HAP-1 (cell line): ENCODE results near the gene DLGAP4.
"Not testable (repeated sequence)": the region's sequence is repeated elsewhere in the genome, so short reads cannot be mapped to it uniquely, and the experiment has no call there.

ENCODE experiments used
- DNase-seq, 2 experiments: peaks; one replicate each; pipeline ENCODE4 v3.0.0-alpha.2; 2016 to 2020; ENCODE audit warnings: low spot score in 2 of 2
- H3K27me3 ChIP-seq: fragments of 250-450 bp; sonication (Bioruptor Pico); 2 replicates; pipeline ENCODE4 v1.5.1; 2020; ENCODE audit warnings: low read depth, mild to moderate bottlenecking, moderate library complexity
- H3K36me3 ChIP-seq: fragments of 250-450 bp; sonication (Bioruptor Pico); replicated peaks from 2 replicates; pipeline ENCODE4 v1.5.1; 2020; ENCODE audit warnings: mild to moderate bottlenecking
- H3K4me1 ChIP-seq: fragments of 250-450 bp; sonication (Bioruptor Pico); 2 replicates; pipeline ENCODE4 v1.5.1; 2020; ENCODE audit warnings: mild to moderate bottlenecking
- H3K4me3 ChIP-seq: fragments of 250-450 bp; sonication (Bioruptor Pico); 2 replicates; pipeline ENCODE4 v1.5.1; 2020; ENCODE audit warnings: mild to moderate bottlenecking, moderate library complexity
- H3K9me3 ChIP-seq: fragments of 250-450 bp; sonication (Bioruptor Pico); 2 replicates; pipeline ENCODE4 v1.5.1; 2020; ENCODE audit warnings: mild to moderate bottlenecking, moderate library complexity
- in situ Hi-C: fragments of 300-500 bp; cut with MboI; formaldehyde crosslinking; loops from 3 replicates; pipeline ENCODE4 v1.14.3; 2020; ENCODE audit warnings: low sequenced_read_pairs, inconsistent platforms, mixed read lengths

DLGAP4 gene

DNA sequence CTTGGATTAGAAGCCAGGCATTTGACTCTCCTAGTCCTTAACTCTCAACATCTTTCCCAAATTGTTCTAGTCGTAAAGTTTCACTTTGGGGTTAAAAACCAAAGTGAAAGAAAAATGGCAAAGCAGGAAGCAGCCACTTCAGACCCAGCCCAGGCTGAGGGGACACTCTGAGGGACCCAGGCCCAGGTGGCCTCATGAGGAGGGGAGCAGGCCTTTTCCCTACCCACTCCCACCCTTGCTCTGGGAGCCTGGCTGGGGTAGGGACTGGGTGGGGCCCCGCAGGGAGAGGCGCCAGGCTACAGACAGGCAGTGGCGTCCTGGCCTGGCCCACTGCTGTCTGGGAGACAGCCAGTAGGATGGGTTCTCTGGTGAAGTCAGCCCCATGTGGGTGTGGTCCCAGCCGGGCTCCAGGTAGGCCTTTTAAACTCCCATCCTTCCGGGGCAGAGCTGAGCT lies 166.5 kb downstream of the DLGAP4 start:
- DNase-seq: no peak
- Histone ChIP-seq H3K4me1 (peaks cover under 1% of the 10 kb centered on the region; the same call in 1 of the 2 replicates), H3K4me3 (no peak overlapping the region), H3K27me3 (no peaks in the 10 kb centered on the region), H3K36me3 (no peaks in the 10 kb centered on the region), H3K9me3 (no peaks in the 10 kb centered on the region)
- in situ Hi-C loops: no loop called here

DNA sequence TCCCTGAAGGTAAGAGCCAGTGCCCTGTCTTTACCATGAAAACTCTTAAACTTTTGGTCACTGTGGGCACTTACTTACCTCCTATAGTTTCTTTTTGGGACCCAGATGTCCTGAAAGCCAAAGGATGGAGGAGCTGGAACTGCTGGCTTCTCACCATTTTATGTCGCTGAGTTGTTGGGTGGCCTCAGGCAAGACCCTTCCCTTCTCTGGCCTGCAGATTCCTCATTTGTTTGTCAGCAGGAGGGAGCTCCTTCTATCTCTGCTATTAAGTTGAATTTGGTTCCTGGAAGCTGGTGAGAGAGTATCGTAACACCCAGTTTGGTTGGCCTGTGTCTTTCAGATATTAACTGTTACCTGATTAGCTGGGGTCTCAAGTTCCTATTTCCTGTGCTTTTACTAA lies 167.0 kb downstream of the DLGAP4 start:
- in situ Hi-C loops: no loop called here
- no peaks in the 10 kb centered on the region for H3K27me3 ChIP-seq
- no peak for DNase-seq
- no peaks in the 10 kb centered on the region for H3K9me3 ChIP-seq
- no peak overlapping the region for H3K4me3 ChIP-seq
- no peaks in the 10 kb centered on the region for H3K4me1 ChIP-seq
- H3K36me3 ChIP-seq: no peaks in the 10 kb centered on the region

DNA sequence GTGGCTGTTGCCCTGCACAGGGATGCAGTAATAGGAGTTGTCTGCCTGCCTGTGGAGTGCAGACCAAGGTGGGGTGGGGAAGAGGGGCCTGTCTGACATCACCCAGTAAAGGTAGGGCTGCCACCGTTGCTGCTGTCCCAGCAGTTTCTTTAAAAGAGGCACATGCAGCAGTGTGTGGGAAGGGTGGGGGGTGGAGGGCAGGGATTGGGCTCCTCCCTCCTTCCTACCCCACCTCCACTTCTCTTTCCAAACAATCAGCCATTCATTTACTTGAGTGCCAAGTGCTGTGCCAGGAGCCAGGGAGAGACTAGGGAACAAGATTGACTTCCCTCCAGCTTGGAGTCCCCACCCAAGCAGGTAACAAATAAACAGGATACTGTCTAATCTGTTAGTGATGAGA lies 168.4 kb downstream of the DLGAP4 start:
- no peak for DNase-seq
- Histone ChIP-seq H3K27me3 (no peaks in the 10 kb centered on the region), H3K4me3 (no peak overlapping the region), H3K9me3 (no peaks in the 10 kb centered on the region), H3K4me1 (no peaks in the 10 kb centered on the region), H3K36me3 (no peaks in the 10 kb centered on the region)
- in situ Hi-C loops: no loop called here

DNA sequence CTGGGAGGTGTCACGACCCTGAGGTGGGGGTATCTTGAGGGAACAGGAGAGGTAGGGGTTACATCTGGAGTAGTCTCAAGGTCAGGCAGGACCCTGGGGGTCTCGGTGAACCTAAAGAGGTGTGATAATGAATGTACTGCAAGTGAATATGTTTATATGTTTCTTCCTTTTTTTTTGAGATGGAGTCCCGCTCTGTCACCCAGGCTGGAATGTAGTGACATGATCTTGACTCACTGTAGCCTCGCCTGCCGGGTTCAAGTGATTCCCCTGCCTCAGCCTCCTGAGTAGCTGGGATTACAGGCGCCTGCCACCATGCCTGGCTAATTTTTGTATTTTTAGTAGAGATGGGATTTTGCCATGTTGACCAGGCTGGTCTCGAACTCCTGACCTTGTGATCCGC lies 168.9 kb downstream of the DLGAP4 start:
- H3K36me3 ChIP-seq, H3K9me3 ChIP-seq, H3K4me3 ChIP-seq, in situ Hi-C loops, H3K27me3 ChIP-seq, H3K4me1 ChIP-seq, DNase-seq: not testable (repeated sequence)

DNA sequence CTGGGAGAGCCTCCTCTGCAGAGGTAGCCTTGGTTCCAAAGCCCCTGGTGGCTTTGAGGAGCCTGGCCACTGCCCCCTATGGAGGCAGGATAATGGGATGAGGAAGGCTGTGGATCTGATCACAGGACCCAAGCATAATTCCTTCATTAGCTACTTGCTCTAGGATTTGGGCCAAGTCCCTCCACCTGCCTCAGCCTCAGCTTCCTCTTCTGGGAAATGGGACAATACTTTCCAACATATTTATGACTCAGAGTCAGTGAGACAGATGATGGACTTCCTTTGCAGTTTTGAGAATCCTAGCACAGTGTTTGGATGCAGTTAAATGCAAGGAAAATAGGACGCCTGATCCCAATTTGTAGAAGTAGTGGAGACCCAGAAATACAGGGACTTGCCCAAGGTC lies 171.3 kb downstream of the DLGAP4 start:
- H3K36me3 ChIP-seq: no peaks in the 10 kb centered on the region
- in situ Hi-C loops: no loop called here
- no peaks in the 10 kb centered on the region for H3K27me3 ChIP-seq
- H3K9me3 ChIP-seq: no peaks in the 10 kb centered on the region
- no peaks in the 10 kb centered on the region for H3K4me1 ChIP-seq
- no peak overlapping the region for H3K4me3 ChIP-seq
- DNase-seq: no peak

DNA sequence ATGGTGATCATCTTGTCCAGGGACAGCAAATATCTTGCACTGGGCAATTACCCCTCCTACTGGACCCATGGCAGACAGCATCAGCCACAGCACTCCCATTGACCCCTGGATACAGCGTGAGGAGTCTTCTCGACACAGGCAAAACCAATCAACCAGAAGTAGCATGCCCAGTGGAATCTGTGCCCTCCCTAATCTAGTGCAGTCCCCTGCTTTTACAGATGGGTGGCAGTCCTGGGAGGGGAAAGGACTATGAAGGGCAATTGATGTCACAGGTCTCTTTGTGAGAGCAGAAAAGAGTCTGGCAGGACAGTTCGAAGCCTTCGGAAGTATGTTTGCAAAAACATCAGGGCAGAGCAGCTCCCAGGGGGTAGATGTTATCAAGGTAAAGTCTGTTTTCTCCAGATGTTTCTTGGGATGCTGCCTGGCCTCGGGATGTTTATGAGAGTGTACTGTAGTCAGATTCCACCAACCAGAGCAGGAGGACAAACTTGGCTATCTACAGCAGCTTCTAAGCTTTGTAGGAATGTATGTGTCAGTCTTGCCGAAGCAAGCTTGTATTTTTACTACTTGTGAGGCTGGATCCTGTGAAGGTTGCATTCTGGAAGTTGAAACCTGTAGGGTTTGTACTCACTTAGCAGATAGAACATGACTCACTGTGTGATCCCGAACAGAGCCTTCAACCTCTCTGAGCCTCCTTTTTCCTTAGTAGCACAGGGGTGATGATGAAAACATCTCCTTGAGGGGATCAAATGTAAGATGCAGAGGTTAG lies 172.2 kb downstream of the DLGAP4 start:
- in situ Hi-C loops: no loop called here

DNA sequence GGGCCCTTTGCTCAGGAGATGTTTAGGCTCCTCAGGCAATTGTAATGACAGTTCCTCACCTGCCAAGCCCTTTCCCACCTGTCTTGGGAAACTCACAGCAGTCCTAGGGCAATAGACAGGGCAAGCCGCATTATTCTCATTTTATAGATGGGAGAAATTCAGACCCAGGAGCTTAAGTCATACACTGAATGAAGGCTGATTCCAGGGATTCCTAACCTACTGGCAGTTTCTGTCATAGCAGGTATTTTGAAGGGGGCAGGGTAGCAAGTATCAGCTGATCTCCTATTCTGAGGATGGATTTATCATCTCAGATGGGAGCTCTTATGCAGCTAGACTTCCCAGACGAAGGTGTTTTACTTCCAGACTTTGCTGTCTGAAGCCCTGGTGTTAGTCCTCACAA lies 173.8 kb downstream of the DLGAP4 start:
- H3K27me3 ChIP-seq: no peaks in the 10 kb centered on the region
- no peaks in the 10 kb centered on the region for H3K36me3 ChIP-seq
- no peak overlapping the region for H3K4me3 ChIP-seq
- in situ Hi-C loops: no loop called here
- H3K9me3 ChIP-seq: no peaks in the 10 kb centered on the region
- no peaks in the 10 kb centered on the region for H3K4me1 ChIP-seq
- DNase-seq: no peak

More for the DNA sequence above, 172.2 kb downstream of the DLGAP4 start:
- Histone ChIP-seq H3K27me3 (no peaks in the 10 kb centered on the region), H3K4me3 (no peak overlapping the region), H3K4me1 (no peaks in the 10 kb centered on the region), H3K9me3 (no peaks in the 10 kb centered on the region), H3K36me3 (no peaks in the 10 kb centered on the region)
- DNase-seq: no peak

DNA sequence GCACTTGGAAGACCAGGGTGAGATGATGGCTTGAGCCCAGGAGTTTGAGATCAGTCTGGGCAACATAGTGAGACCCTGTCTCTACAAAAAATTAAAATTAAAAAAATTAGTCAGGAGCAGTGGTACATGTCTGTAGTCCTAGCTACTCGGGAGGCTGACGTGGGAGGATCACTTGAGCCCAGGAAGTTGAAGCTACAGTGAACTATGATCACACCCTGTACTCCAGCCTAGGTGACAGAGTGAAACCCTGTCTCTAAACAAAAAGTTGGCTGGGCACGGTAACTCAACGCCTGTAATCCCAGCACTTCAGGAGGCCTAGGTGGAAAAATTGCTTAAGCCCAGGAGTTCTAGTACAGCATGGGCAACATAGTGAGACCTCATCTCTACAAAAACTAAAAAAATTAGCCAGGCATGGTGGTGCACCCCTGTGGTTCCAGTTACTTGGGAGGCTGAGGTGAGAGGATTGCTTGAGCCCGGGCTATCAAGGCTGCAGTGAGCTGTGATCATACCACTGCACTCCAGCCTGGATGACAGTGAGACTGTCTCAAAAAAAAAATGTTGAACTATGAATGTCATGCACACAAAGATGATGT lies 174.4 kb downstream of the DLGAP4 start:
- Histone ChIP-seq H3K27me3 (no peaks in the 10 kb centered on the region), H3K4me3 (no peak overlapping the region), H3K4me1 (no peaks in the 10 kb centered on the region), H3K9me3 (no peaks in the 10 kb centered on the region), H3K36me3 (no peaks in the 10 kb centered on the region)
- in situ Hi-C loops: no loop called here
- no peak for DNase-seq

DNA sequence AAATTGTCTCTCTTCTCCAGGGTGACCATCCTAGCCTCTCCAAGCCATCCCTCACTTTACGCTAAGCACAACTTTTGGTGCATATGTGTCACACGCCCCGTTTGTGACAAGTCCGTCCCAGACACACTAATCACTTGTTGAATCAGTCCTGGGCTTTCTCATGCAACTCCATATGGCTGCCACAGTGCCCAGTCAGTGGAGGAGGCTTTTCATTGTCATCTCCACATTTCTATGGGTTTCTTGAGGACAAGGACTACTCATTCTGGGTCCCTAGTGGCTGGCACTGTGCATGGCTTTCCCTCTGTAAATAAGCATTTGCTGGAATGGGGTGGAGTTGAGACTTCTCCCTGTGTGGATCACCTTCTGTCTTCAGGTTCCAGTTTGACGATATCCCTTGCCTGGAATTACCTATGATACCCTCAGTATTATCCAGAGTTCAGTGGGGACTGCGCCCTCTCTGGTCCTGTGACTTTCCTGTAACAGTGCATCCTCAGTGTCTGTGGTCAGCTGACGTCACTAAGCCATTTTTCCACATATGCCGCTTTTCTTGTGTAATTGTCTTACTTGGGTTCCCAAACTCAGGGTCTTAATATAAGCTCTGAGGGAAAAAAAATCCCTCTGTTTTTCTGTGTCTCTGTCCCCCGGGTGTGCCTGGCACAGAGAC lies 175.4 kb downstream of the DLGAP4 start:
- no peaks in the 10 kb centered on the region for H3K36me3 ChIP-seq
- no peaks in the 10 kb centered on the region for H3K4me1 ChIP-seq
- in situ Hi-C loops: no loop called here
- H3K9me3 ChIP-seq: no peaks in the 10 kb centered on the region
- no peak overlapping the region for H3K4me3 ChIP-seq
- no peaks in the 10 kb centered on the region for H3K27me3 ChIP-seq
- DNase-seq: no peak

DNA sequence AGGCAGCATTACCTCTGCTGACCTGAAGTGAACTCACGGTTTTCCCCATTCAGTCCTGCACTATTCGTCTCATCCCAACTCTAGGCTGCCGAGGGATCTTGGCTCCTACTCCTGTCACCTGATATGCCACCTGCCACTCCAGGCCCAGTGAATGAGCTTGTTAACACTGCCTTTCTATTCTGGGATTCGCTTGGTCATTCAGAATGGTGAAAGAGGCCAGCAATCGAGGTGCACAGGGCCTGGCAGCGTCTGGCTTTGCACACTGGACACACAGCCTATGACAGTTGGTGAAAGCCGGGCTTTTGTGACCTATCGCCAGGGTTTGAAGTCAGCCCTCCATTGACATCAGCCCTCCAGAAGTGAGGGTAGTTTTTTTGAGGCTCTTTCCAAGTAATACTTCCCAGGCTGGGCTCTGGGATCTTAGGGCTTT lies 175.9 kb downstream of the DLGAP4 start:
- no peak overlapping the region for H3K4me3 ChIP-seq
- H3K27me3 ChIP-seq: no peaks in the 10 kb centered on the region
- no peaks in the 10 kb centered on the region for H3K4me1 ChIP-seq
- in situ Hi-C loops: no loop called here
- DNase-seq: no peak
- H3K9me3 ChIP-seq: no peaks in the 10 kb centered on the region
- no peaks in the 10 kb centered on the region for H3K36me3 ChIP-seq

DNA sequence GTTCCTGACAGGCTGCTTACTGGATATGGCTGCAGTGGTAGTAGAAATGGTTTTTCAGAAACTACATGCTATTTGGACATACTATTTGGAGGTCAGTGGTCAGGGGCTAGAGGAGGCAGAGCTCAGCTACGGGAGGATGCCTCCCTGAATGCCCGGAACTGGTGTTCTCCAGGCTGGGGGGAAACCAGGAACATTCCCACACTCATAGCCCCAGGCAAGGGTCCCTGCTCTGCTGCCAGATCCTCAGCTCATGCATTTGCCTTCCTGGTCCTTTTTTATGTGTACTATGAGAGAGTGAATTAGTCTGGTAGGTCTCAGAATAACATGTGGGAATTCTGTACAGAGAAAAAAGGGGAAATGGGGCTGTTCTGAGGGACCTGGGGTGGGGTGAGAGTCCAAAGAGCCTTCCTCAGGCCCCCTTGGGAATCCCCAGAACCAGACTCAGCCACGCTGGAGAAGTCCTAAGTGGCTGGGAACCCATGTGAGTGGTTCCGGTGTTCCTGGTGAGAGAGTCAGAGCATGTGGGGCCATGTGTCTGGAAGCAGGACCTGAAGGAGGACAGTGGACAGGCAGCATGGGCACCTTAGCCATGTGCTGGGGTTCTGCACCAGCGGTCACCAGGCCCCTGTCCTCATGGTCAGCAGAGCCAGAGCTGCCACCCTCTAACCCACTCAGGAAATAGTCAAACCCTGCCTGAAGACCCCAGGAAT lies 177.2 kb downstream of the DLGAP4 start:
- H3K4me1 ChIP-seq: no peaks in the 10 kb centered on the region
- H3K27me3 ChIP-seq: no peaks in the 10 kb centered on the region
- H3K4me3 ChIP-seq: no peak overlapping the region
- in situ Hi-C loops: no loop called here
- DNase-seq: no peak
- H3K36me3 ChIP-seq: no peaks in the 10 kb centered on the region
- H3K9me3 ChIP-seq: no peaks in the 10 kb centered on the region

DNA sequence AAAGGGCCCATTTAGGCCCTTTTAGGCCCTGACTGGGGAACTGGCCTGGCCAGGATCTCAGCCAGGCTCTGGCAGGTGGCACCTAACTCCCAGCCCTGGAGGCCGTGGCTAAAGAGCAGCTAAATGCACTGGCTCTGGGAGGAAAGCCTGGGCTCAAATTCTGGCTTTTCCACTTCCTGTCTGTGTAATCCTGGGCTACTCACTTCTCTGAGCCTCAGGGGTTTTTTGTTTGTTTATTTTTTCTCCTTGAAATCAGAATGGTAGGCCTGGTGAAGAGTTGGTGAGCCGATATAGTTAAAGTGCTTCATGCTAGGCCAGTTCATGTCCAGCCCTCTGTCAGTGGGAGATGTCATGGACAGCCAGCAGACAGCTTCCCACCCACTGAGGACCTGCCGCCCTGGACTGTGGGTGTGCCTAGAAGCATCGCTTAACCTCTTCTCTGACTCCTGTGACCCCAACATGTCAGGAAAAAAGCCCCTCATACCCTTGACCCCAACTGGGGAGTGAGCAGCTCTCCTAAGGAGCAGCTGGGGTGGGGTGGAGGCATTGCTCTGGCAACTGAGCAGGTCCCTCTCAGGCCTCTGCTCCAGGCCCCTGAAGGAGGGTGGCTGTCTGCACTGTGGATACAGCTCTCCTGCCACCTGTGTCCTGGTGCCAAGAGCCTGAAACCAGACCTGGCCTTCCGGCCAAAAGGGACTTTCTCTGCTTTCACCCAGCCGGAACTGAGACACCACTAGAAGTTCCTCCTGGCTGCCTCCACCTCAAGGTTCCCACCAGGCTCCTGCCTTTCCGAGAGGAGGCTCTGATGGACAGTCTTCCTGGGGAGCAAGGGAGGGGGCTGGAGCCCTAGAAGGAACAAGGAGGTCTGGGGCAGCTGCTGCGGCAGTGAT lies 178.0 kb downstream of the DLGAP4 start:
- no peaks in the 10 kb centered on the region for H3K27me3 ChIP-seq
- no peaks in the 10 kb centered on the region for H3K4me1 ChIP-seq
- H3K36me3 ChIP-seq: no peaks in the 10 kb centered on the region
- H3K4me3 ChIP-seq: no peak overlapping the region
- in situ Hi-C loops: no loop called here
- no peak for DNase-seq
- H3K9me3 ChIP-seq: no peaks in the 10 kb centered on the region

DNA sequence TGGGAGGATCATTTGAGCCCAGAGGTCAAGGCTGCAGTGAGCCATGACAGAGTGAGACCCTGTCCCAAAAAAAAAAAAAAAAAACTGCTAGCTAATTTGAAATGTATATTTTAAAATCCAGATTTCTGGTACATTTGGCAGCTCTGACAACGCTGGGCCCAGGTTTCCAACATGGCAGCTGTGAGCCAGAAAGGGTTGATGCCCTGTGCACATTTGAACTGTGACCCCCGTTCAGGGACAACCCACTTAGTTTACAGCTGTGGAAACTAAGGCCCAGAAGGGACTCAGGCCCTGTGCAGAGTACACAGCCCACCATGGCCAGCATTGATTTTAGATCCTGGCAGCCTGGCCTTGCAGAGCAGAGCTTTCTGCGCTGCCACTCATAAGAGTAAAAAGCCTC lies 179.1 kb downstream of the DLGAP4 start:
- no peaks in the 10 kb centered on the region for H3K36me3 ChIP-seq
- H3K9me3 ChIP-seq: no peaks in the 10 kb centered on the region
- H3K4me3 ChIP-seq: no peak overlapping the region
- DNase-seq: no peak
- H3K4me1 ChIP-seq: no peaks in the 10 kb centered on the region
- no peaks in the 10 kb centered on the region for H3K27me3 ChIP-seq
- in situ Hi-C loops: no loop called here
